Peyer's patch (tissue), 4 donors: ENCODE data around the gene PIK3C3. TPM values are rescaled to one million over a fixed set of nuclear protein-coding genes. Genes with fewer than 3 reads are reported as not detected.
"Not testable (repeated sequence)": the region's sequence is repeated elsewhere in the genome, so short reads cannot be mapped to it uniquely, and the experiment has no call there.

Experiments
- DNase-seq, 3 donors: peaks; one replicate each; pipeline ENCODE4 v3.0.0-alpha.2; 2017 to 2019
- H3K27ac ChIP-seq, 4 donors: fragments of 200-600 bp; sonication (generic); one replicate each; pipeline ENCODE4 v1.5.1; 2016 to 2019
- H3K27me3 ChIP-seq, 2 donors: fragments of 200-600 bp; sonication (generic); one replicate each; pipeline ENCODE4 v1.5.1; 2019
- H3K36me3 ChIP-seq, 3 donors: fragments of 200-600 bp; sonication (generic); one replicate each; pipeline ENCODE4 v1.5.1; 2016 to 2019
- H3K4me1 ChIP-seq, 4 donors: fragments of 200-600 bp; sonication (generic); one replicate each; pipeline ENCODE4 v1.5.1; 2016 to 2019
- H3K4me3 ChIP-seq, 4 donors: fragments of 200-600 bp; sonication (generic); 1 replicate in 3 of 4; 2 replicates in 1 of 4; pipeline ENCODE4 v1.5.1; 2016 to 2019; ENCODE audit warnings: mild to moderate bottlenecking in 1 of 4
- H3K9me3 ChIP-seq, 4 donors: fragments of 200-600 bp; sonication (generic); one replicate each; pipeline ENCODE4 v1.5.1; 2016 to 2019; ENCODE audit warnings: mild to moderate bottlenecking in 1 of 4
- CTCF ChIP-seq, 6 experiments: fragments of 450-650 bp in 4 of 6; fragments of 200-600 bp in 2 of 6; sonication (generic) in 1 of 6; IDR thresholded peaks; one replicate each; pipeline ENCODE4 v1.5.1; 2017 to 2019; ENCODE audit warnings: antibody characterized with exemption in 6 of 6, mild to moderate bottlenecking in 3 of 6, moderate library complexity in 1 of 6
- POLR2A ChIP-seq, 2 donors: fragments of 450-650 bp; IDR thresholded peaks; one replicate each; pipeline ENCODE4 v1.5.1; 2017; ENCODE audit warnings: antibody characterized with exemption in 2 of 2, mild to moderate bottlenecking in 2 of 2, moderate library complexity in 2 of 2
- total RNA-seq, 4 donors: library from RNA; depleted of rRNA; stranded (reverse); fragments of >200 nt; gene quantifications; one replicate each; pipeline ENCODE4 v1.1.0, GENCODE V29; 2016

PIK3C3 gene
- total RNA-seq, 4 donors from 2014 or later = 33.3 to 59.4 (median 39.5) TPM

DNA sequence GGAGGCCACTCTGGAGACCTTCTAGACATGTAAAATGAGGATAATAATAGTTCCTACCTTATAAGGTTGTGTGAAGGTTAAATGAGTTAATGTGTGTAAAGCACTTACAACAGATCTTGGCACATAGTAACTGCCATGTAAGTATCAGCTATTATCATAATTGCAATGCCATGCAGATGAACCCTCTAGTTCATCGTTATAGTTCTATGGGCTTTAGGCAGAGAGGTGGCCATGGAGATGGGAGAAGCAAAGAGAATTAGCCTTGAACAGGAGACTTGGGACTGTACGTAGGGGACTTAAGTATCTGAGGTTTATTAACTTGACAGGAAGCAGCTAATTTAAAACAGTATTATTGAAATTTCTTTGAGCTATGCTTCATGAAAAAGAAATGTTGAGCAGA, 151.8 kb downstream of the PIK3C3 start:
- DNase-seq = no peak
- Histone ChIP-seq H3K9me3 (no peaks in the 10 kb centered on the region), H3K27me3 (no peaks in the 10 kb centered on the region)

DNA sequence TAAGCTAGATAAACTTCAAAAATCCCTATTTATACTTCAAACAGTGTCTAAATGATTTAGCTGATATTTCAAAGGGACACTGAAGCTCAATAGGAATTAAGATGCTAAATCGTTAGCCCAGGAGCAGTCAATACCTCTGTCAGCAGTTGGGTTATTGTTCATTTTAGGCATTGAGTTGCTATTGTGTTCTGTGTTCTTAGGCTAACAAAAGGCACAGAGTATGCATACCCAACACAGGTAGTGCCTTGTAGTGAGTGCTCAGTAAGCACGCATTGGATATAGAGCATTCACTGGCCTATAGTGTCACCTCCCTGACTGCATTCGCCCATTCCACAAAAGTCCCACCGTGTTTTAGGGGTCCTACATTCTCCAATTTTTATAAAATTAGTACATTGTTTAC, 152.3 kb downstream of the PIK3C3 start:
- Histone ChIP-seq H3K27me3 (no peaks in the 10 kb centered on the region), H3K4me3 (no peak overlapping the region), H3K9me3 (no peaks in the 10 kb centered on the region), H3K4me1 (no peaks in the 10 kb centered on the region), H3K27ac (no peak overlapping the region), H3K36me3 (no peaks in the 10 kb centered on the region)
- DNase-seq = no peak
- TF ChIP-seq POLR2A (IDR thresholded peaks at IDR 0.05) = no peak

More for the DNA sequence above, 151.8 kb downstream of the PIK3C3 start:
- Histone ChIP-seq H3K36me3 (no peaks in the 10 kb centered on the region), H3K4me1 (no peaks in the 10 kb centered on the region), H3K27ac (no peak overlapping the region), H3K4me3 (no peak overlapping the region)
- TF ChIP-seq POLR2A (IDR thresholded peaks at IDR 0.05) (no peak), CTCF (IDR thresholded peaks at IDR 0.05) (no peak)

- no peak overlapping the region for H3K4me3 ChIP-seq
- no peak for DNase-seq
- no peaks in the 10 kb centered on the region for H3K4me1 ChIP-seq
- H3K27ac ChIP-seq = no peak overlapping the region
- no peaks in the 10 kb centered on the region for H3K9me3 ChIP-seq
- no peaks in the 10 kb centered on the region for H3K36me3 ChIP-seq
- no peaks in the 10 kb centered on the region for H3K27me3 ChIP-seq
- no peak for TF ChIP-seq POLR2A (IDR thresholded peaks at IDR 0.05)
- TF ChIP-seq CTCF (IDR thresholded peaks at IDR 0.05) = no peak
Measured at GRCh38 chr18:42107691-42108450, 152.8 kb downstream of the PIK3C3 start.

GRCh38 chr18:42112147-42112546, 157.1 kb downstream of the PIK3C3 start:
- DNase-seq, H3K36me3 ChIP-seq: not testable (repeated sequence)

GRCh38 chr18:42112657-42113420, 157.8 kb downstream of the PIK3C3 start:
- no peak overlapping the region for H3K27ac ChIP-seq
- TF ChIP-seq POLR2A (IDR thresholded peaks at IDR 0.05) = no peak
- TF ChIP-seq CTCF (IDR thresholded peaks at IDR 0.05) = no peak
- DNase-seq = no peak
- H3K9me3 ChIP-seq = no peaks in the 10 kb centered on the region
- no peaks in the 10 kb centered on the region for H3K27me3 ChIP-seq
- no peak overlapping the region for H3K4me3 ChIP-seq
- H3K36me3 ChIP-seq = no peaks in the 10 kb centered on the region
- H3K4me1 ChIP-seq = peaks cover 0 to 13% (median 2%) of the 10 kb centered on the region in 4 donors

More at GRCh38 chr18:42112147-42112546, 157.1 kb downstream of the PIK3C3 start:
- H3K27me3 ChIP-seq, H3K27ac ChIP-seq, H3K9me3 ChIP-seq, H3K4me3 ChIP-seq: not testable (repeated sequence)
- peaks cover 0 to 13% (median 2%) of the 10 kb centered on the region in 4 donors for H3K4me1 ChIP-seq

DNA sequence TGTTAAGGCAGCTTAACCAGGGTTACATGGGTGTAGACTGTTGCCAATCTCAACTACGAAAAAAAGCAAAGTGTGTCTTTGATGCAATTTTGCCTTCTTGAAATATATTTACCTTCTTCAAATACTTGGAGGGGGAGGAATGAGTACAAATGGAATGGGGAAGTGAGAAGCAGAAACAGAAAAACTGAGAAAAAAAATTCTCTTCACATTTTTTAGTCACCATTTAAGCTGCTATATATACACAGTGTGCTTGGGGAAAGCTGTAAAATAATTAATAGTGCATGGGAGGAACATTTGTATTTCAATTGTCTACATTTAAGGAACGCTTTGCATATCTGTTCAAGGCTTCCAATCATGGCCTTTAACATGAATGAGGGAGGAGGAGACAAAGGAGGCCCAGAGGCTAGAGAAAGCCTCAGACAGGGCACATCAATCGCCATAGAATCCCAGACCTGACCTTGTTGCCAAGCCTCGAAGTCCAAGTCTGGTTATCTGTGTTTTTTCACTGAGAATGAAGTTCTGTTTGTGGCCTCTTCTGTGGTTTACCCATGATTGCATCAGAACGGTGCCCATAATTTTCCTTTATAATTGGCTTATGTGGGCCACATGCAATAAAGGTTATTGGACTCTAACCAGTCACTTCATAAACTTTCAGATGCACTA, 158.6 kb downstream of the PIK3C3 start:
- H3K4me3 ChIP-seq = no peak overlapping the region
- H3K9me3 ChIP-seq = no peaks in the 10 kb centered on the region
- peaks cover 0 to 13% (median 2%) of the 10 kb centered on the region in 4 donors for H3K4me1 ChIP-seq
- no peaks in the 10 kb centered on the region for H3K27me3 ChIP-seq
- H3K27ac ChIP-seq = no peak overlapping the region
- TF ChIP-seq POLR2A (IDR thresholded peaks at IDR 0.05) (no peak), CTCF (IDR thresholded peaks at IDR 0.05) (no peak)
- H3K36me3 ChIP-seq = no peaks in the 10 kb centered on the region
- DNase-seq = no peak
